ENCODE data around the gene TH.
"Not testable (repeated sequence)": the region's sequence is repeated elsewhere in the genome, so short reads cannot be mapped to it uniquely, and the experiment has no call there.

The TH gene

DNA sequence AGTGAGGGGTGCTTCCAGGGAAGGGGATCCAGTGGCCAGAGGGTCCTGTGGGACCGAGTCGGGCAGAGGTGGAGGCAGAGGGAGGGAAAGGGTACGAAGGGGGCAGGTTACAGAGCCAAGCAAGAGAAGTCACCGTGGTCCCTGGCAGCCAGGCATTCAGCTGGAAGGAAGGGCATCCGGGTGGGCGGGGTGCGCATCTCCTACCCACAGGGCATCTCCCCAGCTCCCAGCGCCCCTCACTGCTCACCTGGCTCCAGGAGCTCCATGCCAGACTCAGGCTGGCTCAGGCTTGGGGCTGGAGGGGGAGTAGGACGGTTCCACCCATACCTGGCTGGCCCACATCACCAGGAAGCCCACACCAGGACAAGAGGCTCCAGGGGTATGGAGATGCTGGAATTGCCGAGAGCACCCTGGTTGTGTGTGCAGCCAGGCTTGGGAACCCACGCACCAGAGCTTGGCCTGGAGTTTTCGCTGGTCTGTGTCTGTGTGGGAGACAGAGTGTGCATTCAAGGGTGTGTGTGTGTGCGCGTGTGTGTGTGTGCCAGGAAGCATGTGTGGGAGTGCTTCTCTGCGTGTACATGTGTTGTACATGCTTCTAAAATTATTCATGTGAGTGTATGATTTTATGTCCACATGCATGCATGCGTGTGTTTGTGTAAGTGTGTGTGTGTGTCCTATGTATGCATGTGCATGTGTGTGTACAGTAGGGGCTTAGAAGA is 6.6 kb upstream of the TH start:
- DNase-seq (ENCODE audit: low read depth), result not testable (repeated sequence)

- DNase-seq (ENCODE audit: low read depth), result no peak
These were observed 5.5 kb upstream of the TH start for GRCh38 chr11:2177076-2177475.

- DNase-seq (ENCODE audit: low read depth), result no peak
These were observed 4.8 kb upstream of the TH start for GRCh38 chr11:2176389-2176900.

GRCh38 chr11:2175659-2176058 is 4.0 kb upstream of the TH start:
- DNase-seq (ENCODE audit: low read depth), result no peak

- no peak for DNase-seq (ENCODE audit: low read depth)
These were observed 2.7 kb upstream of the TH start for GRCh38 chr11:2174361-2174760.

GRCh38 chr11:2173761-2174160 is 2.1 kb upstream of the TH start:
- DNase-seq (ENCODE audit: low read depth), result no peak

DNA sequence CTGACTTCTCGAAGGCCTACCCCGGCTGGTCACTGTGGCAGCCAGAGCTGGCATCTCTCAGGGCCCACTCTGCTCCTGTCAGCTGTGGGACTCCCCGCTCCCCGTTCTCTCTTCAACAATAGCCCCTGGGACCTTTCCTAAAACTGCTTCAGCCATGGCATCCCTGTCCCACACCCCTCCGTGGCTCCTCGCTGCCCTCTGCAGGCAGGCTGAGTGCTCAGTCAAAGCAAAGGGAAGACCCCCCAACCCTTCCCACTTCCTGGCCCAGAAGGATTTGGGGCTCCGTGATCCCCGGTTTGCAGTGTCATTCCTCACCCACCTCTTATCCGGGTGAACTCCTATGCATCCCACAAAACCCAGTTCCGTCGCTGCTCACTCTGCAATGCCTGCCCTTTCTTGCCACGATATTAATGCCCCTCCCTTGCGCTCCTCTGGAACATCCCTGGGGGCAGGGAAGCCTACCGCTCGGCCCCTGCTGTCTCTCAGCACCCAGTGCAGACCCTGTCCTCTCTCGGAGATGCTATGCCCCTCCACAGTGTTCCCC is 1.6 kb upstream of the TH start:
- no peak for DNase-seq (ENCODE audit: low read depth)

- no peak for DNase-seq (ENCODE audit: low read depth)
These were observed 1.1 kb upstream of the TH start for GRCh38 chr11:2172676-2173075.

- DNase-seq (ENCODE audit: low read depth), result no peak
These were observed 1.7 kb downstream of the TH start for GRCh38 chr11:2169626-2170570.

- no peak for DNase-seq (ENCODE audit: low read depth)
These were observed 2.6 kb downstream of the TH start for GRCh38 chr11:2169005-2169378.

- no peak for DNase-seq (ENCODE audit: low read depth)
These were observed 3.2 kb downstream of the TH start for GRCh38 chr11:2168286-2169004.

DNA sequence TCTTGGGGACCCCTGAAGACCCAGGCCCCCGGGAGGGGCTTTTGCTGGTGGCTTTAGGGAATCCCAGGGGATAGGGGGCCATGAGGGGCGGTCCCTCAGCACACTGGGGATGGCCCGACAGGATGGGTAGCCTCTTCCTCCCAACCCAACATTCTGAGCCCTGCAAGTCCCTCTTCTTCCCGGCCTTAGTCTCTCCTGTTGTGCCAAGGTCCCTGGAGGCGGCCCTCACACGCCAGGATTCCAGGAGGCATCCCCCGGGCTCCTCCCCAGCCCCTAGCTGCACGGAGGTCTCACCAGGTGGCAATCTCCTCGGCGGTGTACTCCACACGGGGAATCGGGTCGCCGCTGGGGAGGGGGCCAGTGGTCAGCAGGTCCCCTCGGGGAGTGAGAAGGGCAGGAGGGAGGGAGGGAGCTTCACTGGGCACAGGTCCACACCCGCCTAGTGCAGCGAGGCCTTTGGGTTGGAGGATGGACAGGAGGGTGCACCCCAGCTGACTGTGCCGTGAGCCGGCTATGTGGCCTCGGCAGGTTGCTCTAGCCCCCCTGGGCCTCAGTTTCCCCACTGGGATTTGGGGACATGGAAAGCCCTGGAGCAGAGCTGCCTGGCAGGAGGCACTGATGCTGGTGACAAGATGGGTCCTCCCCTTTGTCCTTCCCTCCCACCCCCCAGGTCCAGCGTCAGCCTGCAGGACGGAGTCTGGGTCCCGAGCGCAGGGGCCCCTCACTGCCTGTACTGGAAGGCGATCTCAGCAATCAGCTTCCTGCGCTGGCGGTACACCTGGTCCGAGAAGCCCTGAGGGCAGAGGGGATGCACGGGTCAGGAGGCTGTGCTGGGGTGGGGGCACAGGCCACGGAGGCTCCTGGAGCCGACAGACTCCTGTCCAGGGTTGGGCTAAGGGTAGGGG is 4.2 kb downstream of the TH start:
- no peak for DNase-seq (ENCODE audit: low read depth)

- no peak for DNase-seq (ENCODE audit: low read depth)
These were observed 5.3 kb downstream of the TH start for GRCh38 chr11:2166091-2166851.

DNA sequence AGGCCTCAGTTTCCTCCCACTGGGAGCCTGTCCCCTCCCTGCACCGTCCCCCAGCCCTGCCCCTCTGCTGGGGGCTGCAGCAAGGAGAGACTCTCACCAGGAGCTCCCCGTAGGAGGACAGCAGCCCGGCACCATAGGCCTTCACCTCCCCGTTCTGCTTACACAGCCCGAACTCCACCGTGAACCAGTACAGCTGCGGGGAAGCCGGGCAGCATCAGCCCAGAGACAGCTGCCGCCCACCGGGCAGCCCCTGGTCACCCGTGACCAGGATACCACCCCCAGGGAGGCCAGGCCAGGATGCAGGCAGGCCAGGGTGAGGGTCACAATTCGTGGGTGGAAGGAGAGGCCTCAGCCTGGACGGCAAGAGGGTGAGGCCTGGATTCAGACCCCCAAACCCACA is 6.0 kb downstream of the TH start:
- DNase-seq (ENCODE audit: low read depth), result no peak

GRCh38 chr11:2164861-2165555 is 6.6 kb downstream of the TH start:
- no peak for DNase-seq (ENCODE audit: low read depth)

- DNase-seq (ENCODE audit: low read depth), result no peak
These were observed 7.5 kb downstream of the TH start for GRCh38 chr11:2164081-2164480.

- no peak for DNase-seq (ENCODE audit: low read depth)
These were observed 8.1 kb downstream of the TH start for GRCh38 chr11:2163428-2163978.

GRCh38 chr11:2160736-2161259 is 10.8 kb downstream of the TH start, which contains the start of gene INS:
Gene INS (minus strand): TSS chr11:2161209. CDS start chr11:2160971, 238 bp downstream.
- DNase-seq (ENCODE audit: low read depth), result no peak

All from stimulated activated CD4-positive, alpha-beta T cell treated with anti-CD3 and anti-CD28 coated beads, Interleukin-2, amount 100 ng/mL, for 4 hours (primary cell).